ENCODE data around the gene RAPGEF5. TPM values are rescaled to one million over a fixed set of nuclear protein-coding genes. Genes with fewer than 3 reads are reported as not detected.

Gene RAPGEF5
- total and polyA plus RNA-seq, 2 donors: 6.1 to 30.5 TPM

- no peak for DNase-seq (ENCODE audit: low read depth in 6 of 9, low spot score in 9 of 9)
- no peak overlapping the region for H3K27ac ChIP-seq (ENCODE audit: low read depth in 1 of 2, low read length in 1 of 2)
Measured at GRCh38 chr7:22255834-22256233, 101.1 kb downstream of the RAPGEF5 start.

GRCh38 chr7:22255342-22255741, 101.6 kb downstream of the RAPGEF5 start:
- peaks cover 0 to 3% of the 10 kb centered on the region in 2 donors for H3K9me3 ChIP-seq (ENCODE audit: control insufficient read depth in 2 of 2, insufficient read depth in 1 of 2, low read length in 1 of 2)
- 97% methylated on average over 1 of the region's 1 CpG for WGBS
- no peaks in the 10 kb centered on the region for H3K27me3 ChIP-seq (ENCODE audit: control insufficient read depth in 2 of 2, insufficient read depth in 1 of 2, low read length in 1 of 2)
- H3K4me3 ChIP-seq (ENCODE audit: low read length in 2 of 2): no peak overlapping the region
- peaks cover 0 to 5% of the 10 kb centered on the region in 2 donors for H3K4me1 ChIP-seq (ENCODE audit: control insufficient read depth in 2 of 2, insufficient read depth in 2 of 2, low read length in 2 of 2)
- H3K27ac ChIP-seq (ENCODE audit: low read depth in 1 of 2, low read length in 1 of 2): no peak overlapping the region
- peaks cover 4 to 13% of the 10 kb centered on the region in 2 donors for H3K36me3 ChIP-seq (ENCODE audit: control insufficient read depth in 2 of 2, insufficient read depth in 2 of 2, low read length in 1 of 2)
- DNase-seq (ENCODE audit: low read depth in 6 of 9, low spot score in 9 of 9): no peak

More at GRCh38 chr7:22255834-22256233, 101.1 kb downstream of the RAPGEF5 start:
- Histone ChIP-seq H3K9me3 (ENCODE audit: control insufficient read depth in 2 of 2, insufficient read depth in 1 of 2, low read length in 1 of 2) (peaks cover 0 to 3% of the 10 kb centered on the region in 2 donors), H3K27me3 (ENCODE audit: control insufficient read depth in 2 of 2, insufficient read depth in 1 of 2, low read length in 1 of 2) (no peaks in the 10 kb centered on the region), H3K36me3 (ENCODE audit: control insufficient read depth in 2 of 2, insufficient read depth in 2 of 2, low read length in 1 of 2) (peaks cover 4 to 13% of the 10 kb centered on the region in 2 donors), H3K4me3 (ENCODE audit: low read length in 2 of 2) (no peak overlapping the region), H3K4me1 (ENCODE audit: control insufficient read depth in 2 of 2, insufficient read depth in 2 of 2, low read length in 2 of 2) (peaks cover 0 to 5% of the 10 kb centered on the region in 2 donors)
- WGBS: 95% methylated on average over 1 of the region's 1 CpG

- H3K27me3 ChIP-seq (ENCODE audit: control insufficient read depth in 2 of 2, insufficient read depth in 1 of 2, low read length in 1 of 2): no peaks in the 10 kb centered on the region
- peaks cover 0 to 5% of the 10 kb centered on the region in 2 donors for H3K4me1 ChIP-seq (ENCODE audit: control insufficient read depth in 2 of 2, insufficient read depth in 2 of 2, low read length in 2 of 2)
- no peak overlapping the region for H3K27ac ChIP-seq (ENCODE audit: low read depth in 1 of 2, low read length in 1 of 2)
- DNase-seq (ENCODE audit: low read depth in 6 of 9, low spot score in 9 of 9): no peak
- H3K4me3 ChIP-seq (ENCODE audit: low read length in 2 of 2): no peak overlapping the region
- H3K9me3 ChIP-seq (ENCODE audit: control insufficient read depth in 2 of 2, insufficient read depth in 1 of 2, low read length in 1 of 2): peaks cover 0 to 3% of the 10 kb centered on the region in 2 donors
- H3K36me3 ChIP-seq (ENCODE audit: control insufficient read depth in 2 of 2, insufficient read depth in 2 of 2, low read length in 1 of 2): peaks cover 4 to 13% of the 10 kb centered on the region in 2 donors
- WGBS: 96% methylated on average over 7 of the region's 7 CpGs
Measured at GRCh38 chr7:22252936-22253536, 103.9 kb downstream of the RAPGEF5 start.

GRCh38 chr7:22252016-22252415, 104.9 kb downstream of the RAPGEF5 start:
- DNase-seq (ENCODE audit: low read depth in 6 of 9, low spot score in 9 of 9): no peak
- H3K27me3 ChIP-seq (ENCODE audit: control insufficient read depth in 2 of 2, insufficient read depth in 1 of 2, low read length in 1 of 2): no peaks in the 10 kb centered on the region
- peaks cover 0 to 5% of the 10 kb centered on the region in 2 donors for H3K4me1 ChIP-seq (ENCODE audit: control insufficient read depth in 2 of 2, insufficient read depth in 2 of 2, low read length in 2 of 2)
- WGBS: 94% methylated on average over 2 of the region's 2 CpGs
- H3K36me3 ChIP-seq (ENCODE audit: control insufficient read depth in 2 of 2, insufficient read depth in 2 of 2, low read length in 1 of 2): peaks cover 7 to 13% of the 10 kb centered on the region in 2 donors
- H3K4me3 ChIP-seq (ENCODE audit: low read length in 2 of 2): no peak overlapping the region
- no peak overlapping the region for H3K27ac ChIP-seq (ENCODE audit: low read depth in 1 of 2, low read length in 1 of 2)
- H3K9me3 ChIP-seq (ENCODE audit: control insufficient read depth in 2 of 2, insufficient read depth in 1 of 2, low read length in 1 of 2): peaks cover 0 to 3% of the 10 kb centered on the region in 2 donors

- no peak overlapping the region for H3K27ac ChIP-seq (ENCODE audit: low read depth in 1 of 2, low read length in 1 of 2)
- no peak overlapping the region for H3K4me3 ChIP-seq (ENCODE audit: low read length in 2 of 2)
- no peaks in the 10 kb centered on the region for H3K27me3 ChIP-seq (ENCODE audit: control insufficient read depth in 2 of 2, insufficient read depth in 1 of 2, low read length in 1 of 2)
- peaks cover 0 to 3% of the 10 kb centered on the region in 2 donors for H3K9me3 ChIP-seq (ENCODE audit: control insufficient read depth in 2 of 2, insufficient read depth in 1 of 2, low read length in 1 of 2)
- DNase-seq (ENCODE audit: low read depth in 6 of 9, low spot score in 9 of 9): no peak
- H3K36me3 ChIP-seq (ENCODE audit: control insufficient read depth in 2 of 2, insufficient read depth in 2 of 2, low read length in 1 of 2): peaks cover 7 to 13% of the 10 kb centered on the region in 2 donors
- WGBS: 98% methylated on average over 2 of the region's 2 CpGs
- H3K4me1 ChIP-seq (ENCODE audit: control insufficient read depth in 2 of 2, insufficient read depth in 2 of 2, low read length in 2 of 2): peaks cover 0 to 5% of the 10 kb centered on the region in 2 donors
Measured at GRCh38 chr7:22251281-22251680, 105.7 kb downstream of the RAPGEF5 start.

- Histone ChIP-seq H3K27ac (ENCODE audit: low read depth in 1 of 2, low read length in 1 of 2) (no peak overlapping the region), H3K9me3 (ENCODE audit: control insufficient read depth in 2 of 2, insufficient read depth in 1 of 2, low read length in 1 of 2) (peaks cover 0 to 3% of the 10 kb centered on the region in 2 donors), H3K27me3 (ENCODE audit: control insufficient read depth in 2 of 2, insufficient read depth in 1 of 2, low read length in 1 of 2) (no peaks in the 10 kb centered on the region), H3K36me3 (ENCODE audit: control insufficient read depth in 2 of 2, insufficient read depth in 2 of 2, low read length in 1 of 2) (peaks cover 7 to 13% of the 10 kb centered on the region in 2 donors), H3K4me1 (ENCODE audit: control insufficient read depth in 2 of 2, insufficient read depth in 2 of 2, low read length in 2 of 2) (no peaks in the 10 kb centered on the region), H3K4me3 (ENCODE audit: low read length in 2 of 2) (no peak overlapping the region)
- DNase-seq (ENCODE audit: low read depth in 6 of 9, low spot score in 9 of 9): no peak
- 95% methylated on average over 4 of the region's 4 CpGs for WGBS
Measured at GRCh38 chr7:22250390-22250789, 106.6 kb downstream of the RAPGEF5 start.

GRCh38 chr7:22248111-22248809, 108.7 kb downstream of the RAPGEF5 start:
- Histone ChIP-seq H3K9me3 (ENCODE audit: control insufficient read depth in 2 of 2, insufficient read depth in 1 of 2, low read length in 1 of 2) (no peaks in the 10 kb centered on the region), H3K27ac (ENCODE audit: low read depth in 1 of 2, low read length in 1 of 2) (no peak overlapping the region), H3K4me1 (ENCODE audit: control insufficient read depth in 2 of 2, insufficient read depth in 2 of 2, low read length in 2 of 2) (no peaks in the 10 kb centered on the region), H3K36me3 (ENCODE audit: control insufficient read depth in 2 of 2, insufficient read depth in 2 of 2, low read length in 1 of 2) (peaks cover 3 to 10% of the 10 kb centered on the region in 2 donors), H3K4me3 (ENCODE audit: low read length in 2 of 2) (no peak overlapping the region), H3K27me3 (ENCODE audit: control insufficient read depth in 2 of 2, insufficient read depth in 1 of 2, low read length in 1 of 2) (no peaks in the 10 kb centered on the region)
- WGBS: 98% methylated on average over 7 of the region's 7 CpGs
- DNase-seq (ENCODE audit: low read depth in 6 of 9, low spot score in 9 of 9): no peak

GRCh38 chr7:22241805-22242390, 115.1 kb downstream of the RAPGEF5 start:
- no peak for DNase-seq (ENCODE audit: low read depth in 6 of 9, low spot score in 9 of 9)
- Histone ChIP-seq H3K27me3 (ENCODE audit: control insufficient read depth in 2 of 2, insufficient read depth in 1 of 2, low read length in 1 of 2) (no peaks in the 10 kb centered on the region), H3K27ac (ENCODE audit: low read depth in 1 of 2, low read length in 1 of 2) (no peak overlapping the region), H3K36me3 (ENCODE audit: control insufficient read depth in 2 of 2, insufficient read depth in 2 of 2, low read length in 1 of 2) (peaks cover 0 to 12% of the 10 kb centered on the region in 2 donors), H3K9me3 (ENCODE audit: control insufficient read depth in 2 of 2, insufficient read depth in 1 of 2, low read length in 1 of 2) (peaks cover 0 to 2% of the 10 kb centered on the region in 2 donors), H3K4me1 (ENCODE audit: control insufficient read depth in 2 of 2, insufficient read depth in 2 of 2, low read length in 2 of 2) (no peaks in the 10 kb centered on the region), H3K4me3 (ENCODE audit: low read length in 2 of 2) (no peak overlapping the region)
- WGBS: 98% methylated on average over 2 of the region's 2 CpGs

- peaks cover 0 to 4% of the 10 kb centered on the region in 2 donors for H3K9me3 ChIP-seq (ENCODE audit: control insufficient read depth in 2 of 2, insufficient read depth in 1 of 2, low read length in 1 of 2)
- DNase-seq (ENCODE audit: low read depth in 6 of 9, low spot score in 9 of 9): no peak
- no peak overlapping the region for H3K4me3 ChIP-seq (ENCODE audit: low read length in 2 of 2)
- no peak overlapping the region for H3K27ac ChIP-seq (ENCODE audit: low read depth in 1 of 2, low read length in 1 of 2)
- H3K27me3 ChIP-seq (ENCODE audit: control insufficient read depth in 2 of 2, insufficient read depth in 1 of 2, low read length in 1 of 2): no peaks in the 10 kb centered on the region
- peaks cover 0 to 14% of the 10 kb centered on the region in 2 donors for H3K36me3 ChIP-seq (ENCODE audit: control insufficient read depth in 2 of 2, insufficient read depth in 2 of 2, low read length in 1 of 2)
- H3K4me1 ChIP-seq (ENCODE audit: control insufficient read depth in 2 of 2, insufficient read depth in 2 of 2, low read length in 2 of 2): no peaks in the 10 kb centered on the region
Measured at GRCh38 chr7:22240904-22241571, 115.9 kb downstream of the RAPGEF5 start.
